ENCODE results near the gene DZIP3. TPM values are rescaled to one million over a fixed set of nuclear protein-coding genes. Genes with fewer than 3 reads are reported as not detected.

The DZIP3 gene
- total RNA-seq, 1 experiment from 2014 or later, result 22.1 TPM

DNA sequence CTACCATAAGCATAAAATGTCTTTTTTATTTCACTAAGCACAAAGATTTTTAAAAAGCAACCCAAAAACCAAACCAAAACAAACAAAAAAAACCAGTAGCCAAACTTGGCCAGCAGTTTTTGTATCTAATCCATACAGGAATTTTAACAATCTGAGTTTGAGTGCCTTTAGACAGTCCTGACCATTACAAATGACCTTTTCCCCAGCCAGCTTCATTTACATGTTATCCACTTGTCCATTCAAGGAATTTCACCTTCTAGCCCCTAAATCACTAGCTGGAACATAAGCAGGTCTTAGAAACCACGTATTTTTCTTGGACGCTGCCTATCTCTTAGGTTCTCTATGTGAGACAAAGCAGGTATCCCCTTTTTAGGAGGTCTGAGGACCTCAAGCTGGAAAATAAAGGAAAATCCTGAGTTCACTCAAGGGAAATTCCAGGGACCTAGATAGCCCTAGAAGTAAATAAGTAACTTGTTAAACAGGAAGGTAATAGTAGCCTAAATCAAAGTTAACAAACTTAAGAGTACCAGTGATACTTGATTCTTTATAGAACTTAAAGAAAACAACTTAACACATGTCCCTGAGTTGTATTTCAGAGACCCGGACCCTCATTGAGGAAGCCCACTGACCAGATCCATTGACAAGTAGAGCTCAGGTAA, 34.5 kb upstream of the DZIP3 start:
- Histone ChIP-seq H2BK20ac (ENCODE audit: low read depth, low read length, poor library complexity, severe bottlenecking) (no peak overlapping the region), H2AK5ac (ENCODE audit: insufficient read length, low read length) (no peak overlapping the region), H2BK12ac (ENCODE audit: insufficient read length, low read depth, low read length) (no peak overlapping the region), H4K20me1 (ENCODE audit: control insufficient read depth, insufficient read depth, insufficient read length) (no peaks in the 10 kb centered on the region), H3K79me2 (ENCODE audit: insufficient read depth, low read length) (no peaks in the 10 kb centered on the region), H3K4me2 (ENCODE audit: insufficient read depth, insufficient read length, low read length) (no peak overlapping the region), H4K91ac (ENCODE audit: insufficient read length, low read depth, low read length) (no peak overlapping the region), H3K14ac (ENCODE audit: insufficient read depth, low read length) (no peak overlapping the region), H3K23me2 (ENCODE audit: insufficient read length, low read depth, low read length, poor library complexity, severe bottlenecking) (no peaks in the 10 kb centered on the region), H3K18ac (ENCODE audit: insufficient read length, low read depth, low read length) (no peak overlapping the region), H3K23ac (ENCODE audit: insufficient read length, low read depth, low read length) (no peak overlapping the region), H2AFZ (ENCODE audit: low read length) (no peak overlapping the region), H2BK120ac (ENCODE audit: low read depth, low read length, poor library complexity, severe bottlenecking) (no peak overlapping the region), H3T11ph (ENCODE audit: low read length) (no peak overlapping the region), H3K79me1 (ENCODE audit: insufficient read depth, low read depth, low read length, poor library complexity, severe bottlenecking) (no peaks in the 10 kb centered on the region), H3K4me1 (ENCODE audit: insufficient read depth, low read length) (no peaks in the 10 kb centered on the region), H3K4ac (ENCODE audit: low read depth, low read length) (no peak overlapping the region), H3K9ac (ENCODE audit: extremely low read depth, insufficient read length, low read length) (no peak overlapping the region), H3K27me3 (ENCODE audit: insufficient read depth, low read length) (no peaks in the 10 kb centered on the region), H2BK5ac (ENCODE audit: insufficient read length, low read length) (no peak overlapping the region), H2BK15ac (ENCODE audit: low read depth, low read length) (no peak overlapping the region), H4K8ac (replicated peaks; ENCODE audit: insufficient read length, low read depth, low read length) (no peak overlapping the region), H4K5ac (ENCODE audit: insufficient read length, low read depth, low read length) (no peak overlapping the region), H3K27ac (ENCODE audit: insufficient read length, low read depth, low read length) (no peak overlapping the region), H3K9me3 (ENCODE audit: control insufficient read depth, low read depth, low read length) (no peaks in the 10 kb centered on the region), H3K56ac (ENCODE audit: insufficient read length, low read depth, low read length) (no peak overlapping the region)
- TF ChIP-seq CTCF (conservative IDR thresholded peaks at IDR 0.05), result no peak
- DNase-seq, result no peak
- Mint-ChIP-seq H3K27ac (peak overlapping the region in 2 of 3 experiments; percentile 35 to 63; a peak in 5 of 7 replicates), H3K27me3 (ENCODE audit: low read depth) (no peaks in the 10 kb centered on the region), H3K9me3 (no peaks in the 10 kb centered on the region), H3K36me3 (ENCODE audit: insufficient read depth in 1 of 3, low read depth in 3 of 3) (peaks cover 19 to 60% (median 57%) of the 10 kb centered on the region in 3 experiments), H3K4me1 (peaks cover 0 to 12% of the 10 kb centered on the region in 2 experiments; a peak in 3 of 4 replicates), H3K4me3 (no peak overlapping the region)
- no CpG with 5 or more reads among the region's 3 CpGs for WGBS (ENCODE audit: extremely low coverage, insufficient read length, low lambda C conversion rate)

Measured in H9 (cell line).